ENCODE data around the gene ABCA4.

DNA sequence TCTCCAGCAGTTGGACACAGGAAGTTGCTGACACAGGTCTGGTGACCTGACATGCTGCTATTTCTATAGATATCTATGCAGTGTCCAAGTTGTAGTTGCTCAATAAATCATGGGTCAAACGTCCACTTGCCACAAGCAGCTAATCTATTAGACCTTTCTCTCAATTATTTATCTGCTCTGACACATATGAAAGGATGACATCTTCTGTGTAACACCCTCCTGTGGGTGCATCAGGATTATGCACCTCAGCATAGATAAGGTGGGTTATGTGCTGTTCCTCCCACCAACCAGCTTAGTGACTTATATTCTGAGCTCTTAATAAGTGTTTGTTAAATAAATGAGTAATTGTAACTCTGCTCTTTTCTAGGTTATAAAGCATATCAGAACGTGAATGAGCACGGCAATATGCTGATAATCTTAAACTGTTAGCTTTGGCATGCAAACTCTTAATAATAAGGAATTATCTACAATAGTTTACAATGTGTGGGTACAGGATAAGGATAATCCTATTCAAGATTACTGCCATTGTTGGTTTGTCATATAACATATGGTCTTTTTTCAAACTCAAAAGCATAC lies 121.0 kb downstream of the ABCA4 start:
- TF ChIP-seq, protein P1, sequence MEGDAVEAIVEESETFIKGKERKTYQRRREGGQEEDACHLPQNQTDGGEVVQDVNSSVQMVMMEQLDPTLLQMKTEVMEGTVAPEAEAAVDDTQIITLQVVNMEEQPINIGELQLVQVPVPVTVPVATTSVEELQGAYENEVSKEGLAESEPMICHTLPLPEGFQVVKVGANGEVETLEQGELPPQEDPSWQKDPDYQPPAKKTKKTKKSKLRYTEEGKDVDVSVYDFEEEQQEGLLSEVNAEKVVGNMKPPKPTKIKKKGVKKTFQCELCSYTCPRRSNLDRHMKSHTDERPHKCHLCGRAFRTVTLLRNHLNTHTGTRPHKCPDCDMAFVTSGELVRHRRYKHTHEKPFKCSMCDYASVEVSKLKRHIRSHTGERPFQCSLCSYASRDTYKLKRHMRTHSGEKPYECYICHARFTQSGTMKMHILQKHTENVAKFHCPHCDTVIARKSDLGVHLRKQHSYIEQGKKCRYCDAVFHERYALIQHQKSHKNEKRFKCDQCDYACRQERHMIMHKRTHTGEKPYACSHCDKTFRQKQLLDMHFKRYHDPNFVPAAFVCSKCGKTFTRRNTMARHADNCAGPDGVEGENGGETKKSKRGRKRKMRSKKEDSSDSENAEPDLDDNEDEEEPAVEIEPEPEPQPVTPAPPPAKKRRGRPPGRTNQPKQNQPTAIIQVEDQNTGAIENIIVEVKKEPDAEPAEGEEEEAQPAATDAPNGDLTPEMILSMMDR (conservative IDR thresholded peaks at IDR 0.05; ENCODE audit: low read length): no peak
- no peak for TF ChIP-seq EZH2phosphoT487 (IDR thresholded peaks at IDR 0.05; ENCODE audit: borderline replicate concordance)

All from Loucy (cell line).